HepG2 (cell line): ENCODE measurements around the gene IGDCC3. TPM values are rescaled to one million over a fixed set of nuclear protein-coding genes. Genes with fewer than 3 reads are reported as not detected.
A peak's percentile ranks its signal among the peaks of the same experiment; 100 is the strongest.

Source experiments
- ATAC-seq: fragments of 200-7000 bp; cut with Tn5 transposase; 3 replicates; pipeline ENCODE4 v1.9.1; 2020; ENCODE audit warnings: mild to moderate bottlenecking, moderate library complexity
- BruUV-seq: library from RNA; stranded (reverse); fragments of 400-500 nt; replicated peaks from 2 replicates; lab custom pipeline; 2021; lab: Mats Ljungman, UMichigan
- CTCF ChIA-PET: fragments of 300-600 bp; formaldehyde crosslinking; extraction: SDS; loops from one replicate; lab custom pipeline; 2021; ENCODE audit warnings: low total read pairs, inconsistent platforms, low intra/inter-chr PET ratio; lab: Yijun Ruan, JAX
- POLR2A ChIA-PET: fragments of 350-600 bp; sonication (Branson Sonifier 250); formaldehyde crosslinking; loops from one replicate; lab custom pipeline; 2020; ENCODE audit warnings: antibody characterized with exemption, inconsistent platforms; lab: Yijun Ruan, JAX
- DNase-seq: peaks from one replicate; pipeline ENCODE4 v3.0.0-alpha.2; 2015; ENCODE audit warnings: low spot score
- FAIRE-seq: peaks from 3 replicates; lab custom pipeline; 2011; peaks lifted over from hg19 to GRCh38; lab: Jason Lieb, UNC
- H2AFZ ChIP-seq: one replicate; pipeline ENCODE4 v1.6.1; 2011; ENCODE audit warnings: low read length, inconsistent platforms
- H3K27ac ChIP-seq: fragments of 300-600 bp; 3 replicates; pipeline ENCODE4 v1.8.0; 2011; ENCODE audit warnings: mixed run types, mild to moderate bottlenecking, mixed read lengths, low read length, inconsistent platforms; ENCODE audit not compliant: insufficient read depth; ENCODE audit errors: extremely low read length
- H3K27me3 ChIP-seq, 2 experiments: fragments of 200-600 bp in 1 of 2; 2 replicates in 1 of 2; 3 replicates in 1 of 2; pipeline versions ENCODE4 v1.6.0 to v1.8.0; 2011; ENCODE audit warnings: low read length in 2 of 2, mild to moderate bottlenecking in 2 of 2, moderate library complexity in 2 of 2, inconsistent platforms in 1 of 2; ENCODE audit not compliant: insufficient read depth in 2 of 2, control insufficient read depth in 1 of 2
- H3K36me3 ChIP-seq, 2 experiments: fragments of 200-600 bp in 1 of 2; replicated peaks in 1 of 2; 2 replicates in 1 of 2; 3 replicates in 1 of 2; pipeline versions ENCODE4 v1.5.1 to v1.8.0; 2011; ENCODE audit warnings: low read length in 2 of 2, inconsistent platforms in 1 of 2; ENCODE audit not compliant: insufficient read depth in 2 of 2, control insufficient read depth in 1 of 2
- H3K4me1 ChIP-seq: 2 replicates; pipeline ENCODE4 v1.5.1; 2012; ENCODE audit warnings: low read length, inconsistent platforms; ENCODE audit not compliant: insufficient read depth
- H3K4me2 ChIP-seq: 2 replicates; pipeline ENCODE4 v1.6.0; 2011; ENCODE audit warnings: low read depth, low read length, inconsistent platforms
- H3K4me3 ChIP-seq, 3 experiments: fragments of 200-600 bp in 1 of 3; sonication (generic), shearing (Covaris generic) in 1 of 3; replicated peaks in 1 of 3; 2 replicates each; pipeline ENCODE4 v1.5.1; 2011 to 2016; ENCODE audit warnings: low read length in 3 of 3, inconsistent platforms in 2 of 3, low read depth in 2 of 3, mild to moderate bottlenecking in 2 of 3, control low read depth in 1 of 3, mixed read lengths in 1 of 3; ENCODE audit not compliant: insufficient read depth in 1 of 3
- H3K79me2 ChIP-seq: one replicate; pipeline ENCODE4 v1.6.1; 2011; ENCODE audit warnings: low read length, inconsistent platforms; ENCODE audit not compliant: insufficient read depth
- H3K9ac ChIP-seq: 2 replicates; pipeline ENCODE4 v1.6.0; 2011; ENCODE audit warnings: mild to moderate bottlenecking, low read depth, low read length, inconsistent platforms; ENCODE audit not compliant: insufficient read depth
- H3K9me3 ChIP-seq: 2 replicates; pipeline ENCODE4 v1.5.1; 2012; ENCODE audit warnings: mild to moderate bottlenecking, low read length
- H4K20me1 ChIP-seq: 2 replicates; pipeline ENCODE4 v1.6.0; 2011; ENCODE audit warnings: inconsistent platforms, mild to moderate bottlenecking, low read length, moderate library complexity; ENCODE audit not compliant: insufficient read depth
- CBFB ChIP-seq: sonication (generic); formaldehyde crosslinking; IDR thresholded peaks from 2 replicates; pipeline ENCODE4 v1.4.0; 2020; ENCODE audit warnings: missing genetic modification reagents
- ELF4 ChIP-seq: sonication (generic); formaldehyde crosslinking; IDR thresholded peaks from 2 replicates; pipeline ENCODE4 v1.5.0; 2020; ENCODE audit warnings: missing genetic modification reagents, mild to moderate bottlenecking, moderate library complexity, borderline replicate concordance
- MNT ChIP-seq: fragments of 450-650 bp; IDR thresholded peaks from 2 replicates; pipeline ENCODE4 v1.6.1; 2016
- NR2F6 ChIP-seq, 2 experiments: IDR thresholded peaks; 2 replicates each; pipeline ENCODE4 v1.6.1; 2016; ENCODE audit warnings: antibody characterized with exemption in 1 of 2, mild to moderate bottlenecking in 1 of 2
- PHF21A ChIP-seq: sonication (generic); formaldehyde crosslinking; IDR thresholded peaks from 2 replicates; pipeline ENCODE4 v1.5.0; 2020; ENCODE audit warnings: mild to moderate bottlenecking, missing genetic modification reagents
- RXRA ChIP-seq: sonication (generic); formaldehyde crosslinking; IDR thresholded peaks from 2 replicates; pipeline ENCODE4 v1.5.1; 2020; ENCODE audit warnings: missing genetic modification reagents
- SIX4 ChIP-seq: sonication (generic); formaldehyde crosslinking; IDR thresholded peaks from 2 replicates; pipeline ENCODE4 v1.4.0; 2020; ENCODE audit warnings: missing genetic modification reagents
- TARDBP ChIP-seq: sonication (generic); formaldehyde crosslinking; IDR thresholded peaks from 2 replicates; pipeline ENCODE4 v1.8.0; 2022; ENCODE audit warnings: mild to moderate bottlenecking, missing genetic modification reagents
- U2AF2 ChIP-seq: fragments of 200-400 bp; formaldehyde crosslinking; IDR thresholded peaks from 2 replicates; pipeline ENCODE4 v1.6.1; 2017; ENCODE audit warnings: low read depth, mild to moderate bottlenecking, low read length
- ZBTB4 ChIP-seq: sonication (generic); formaldehyde crosslinking; IDR thresholded peaks from 2 replicates; pipeline ENCODE4 v1.4.0; 2020; ENCODE audit warnings: missing genetic modification reagents, mild to moderate bottlenecking, borderline replicate concordance
- ZBTB7B ChIP-seq: sonication (generic); formaldehyde crosslinking; IDR thresholded peaks from 2 replicates; pipeline ENCODE4 v1.4.0; 2020; ENCODE audit warnings: missing genetic modification reagents
- ZNF180 ChIP-seq: sonication (generic); formaldehyde crosslinking; IDR thresholded peaks from 2 replicates; pipeline ENCODE4 v1.4.0; 2020; ENCODE audit warnings: low read depth, missing genetic modification reagents, borderline replicate concordance
- ZNF225 ChIP-seq: sonication (generic); formaldehyde crosslinking; IDR thresholded peaks from 2 replicates; pipeline ENCODE4 v1.4.0; 2020; ENCODE audit warnings: mild to moderate bottlenecking, missing genetic modification reagents
- ZNF337 ChIP-seq: sonication (generic); formaldehyde crosslinking; IDR thresholded peaks from 2 replicates; pipeline ENCODE4 v1.5.1; 2020; ENCODE audit warnings: missing genetic modification reagents, low read depth, mild to moderate bottlenecking, borderline replicate concordance
- ZNF460 ChIP-seq: sonication (generic); formaldehyde crosslinking; IDR thresholded peaks from 2 replicates; pipeline ENCODE4 v1.5.1; 2020; ENCODE audit warnings: missing genetic modification reagents, mild to moderate bottlenecking, borderline replicate concordance
- ZNF543 ChIP-seq: sonication (generic); formaldehyde crosslinking; IDR thresholded peaks from 2 replicates; pipeline ENCODE4 v1.4.0; 2020; ENCODE audit warnings: mild to moderate bottlenecking, missing genetic modification reagents
- ZNF7 ChIP-seq: IDR thresholded peaks from 2 replicates; pipeline ENCODE4 v1.6.1; 2016; ENCODE audit warnings: missing biosample characterization, missing genetic modification reagents
- WGBS: methylation state at CpG from one replicate; pipeline ENCODE4 v1.1.6; 2017; ENCODE audit warnings: low lambda C conversion rate; 5-methylcytosine and 5-hydroxymethylcytosine counted together
- in situ Hi-C: cut with HindIII; loops from 2 replicates; pipeline ENCODE4 v1.10.0; 2017; ENCODE audit warnings: low pct_unique_long_range_greater_than_20kb; ENCODE audit not compliant: extremely low pct_ligation_motif_present
- intact Hi-C: fragments of 100-400 bp; cut with micrococcal nuclease; formaldehyde crosslinking; loops from one replicate; pipeline ENCODE4 v1.10.0; 2022; ENCODE audit not compliant: unreplicated experiment
- polyA plus RNA-seq, 8 experiments: library from polyadenylated mRNA; depleted of rRNA in 3 of 8; stranded (reverse) in 7 of 8; unstranded in 1 of 8; fragments of >200 nt; fragmentation: Illumina TruSeq in 4 of 8; extraction: Trizol in 4 of 8; gene quantifications; 2 replicates each; pipeline versions ENCODE4 v1.2.1 to v1.2.3, GENCODE V29; 2011 to 2016; ENCODE audit warnings: low read depth in 4 of 8, missing spikeins in 1 of 8, mixed read lengths in 1 of 8; ENCODE audit not compliant: insufficient read depth in 1 of 8
- total RNA-seq, 5 experiments: library from RNA; depleted of rRNA; stranded (reverse); fragments of >200 nt; fragmentation: Illumina TruSeq; extraction: Trizol; gene quantifications; 2 replicates each; pipeline ENCODE4 v1.2.3, GENCODE V29; 2016; ENCODE audit warnings: low read depth in 1 of 5

Gene IGDCC3
- total and polyA plus RNA-seq, 2 of the 13 experiments (the other 11 are each of a cell fraction or from before 2014, with no cell fraction given): 30.1 to 51.8 TPM

- TF ChIP-seq CBFB (CRISPR knock-in tag): no peak
Observed at GRCh38 chr15:65366122-65366892, 11.5 kb downstream of the IGDCC3 start (continued).

GRCh38 chr15:65365229-65365628 lies 12.6 kb downstream of the IGDCC3 start:
- Histone ChIP-seq H3K4me2 (0 out of 2 replicates have a peak overlapping the region, but pooled peaks have one; percentile 25), H2AFZ (no peak overlapping the region), H4K20me1 (no peaks in the 10 kb centered on the region), H3K27me3 (no peaks in the 10 kb centered on the region), H3K79me2 (peaks cover 29% of the 10 kb centered on the region), H3K4me3 (no peak overlapping the region), H3K27ac (peak overlapping the region; percentile 54), H3K4me1 (peaks cover 59% of the 10 kb centered on the region), H3K9me3 (no peaks in the 10 kb centered on the region), H3K36me3 (peaks cover 2 to 25% of the 10 kb centered on the region in 2 experiments; a peak in 3 of 5 replicates), H3K9ac (0 out of 2 replicates have a peak overlapping the region, but pooled peaks have one; percentile 7)
- BruUV-seq: no TSS peak
- DNase-seq: peak; percentile 56
- FAIRE-seq: peak; percentile 28
- intact Hi-C loops: no loop called here
- POLR2A ChIA-PET: no interaction called here
- in situ Hi-C loops: no loop called here
- peak; percentile 84 for ATAC-seq
- CTCF ChIA-PET: no interaction called here
- 90% methylated on average over 2 of the region's 2 CpGs for WGBS
- TF ChIP-seq ZNF543 (CRISPR knock-in tag): no peak
- TF ChIP-seq ZBTB4 (CRISPR knock-in tag): no peak
- TF ChIP-seq ZNF225 (CRISPR knock-in tag): no peak
- TF ChIP-seq ZNF180 (CRISPR knock-in tag): no peak
- no peak for TF ChIP-seq NR2F6 (IDR thresholded peaks at IDR 0.05)
- TF ChIP-seq NR2F6 (CRISPR knock-in tag; IDR thresholded peaks at IDR 0.05): peak; percentile 43; the same call in 1 of the 2 replicates
- TF ChIP-seq ZBTB7B (CRISPR knock-in tag): peak; percentile 81; the same call in 1 of the 2 replicates
- TF ChIP-seq SIX4 (CRISPR knock-in tag): peak; percentile 96
- no peak for TF ChIP-seq ZNF337 (CRISPR knock-in tag)
- TF ChIP-seq TARDBP (CRISPR knock-in tag): 0 out of 2 replicates have a peak, but pooled peaks have one; percentile 40
- TF ChIP-seq PHF21A: peak; percentile 61; the same call in 1 of the 2 replicates
- TF ChIP-seq MNT: no peak
- no peak for TF ChIP-seq ZNF460 (CRISPR knock-in tag)
- TF ChIP-seq ELF4: no peak
- TF ChIP-seq ZNF7 (CRISPR knock-in tag): no peak
- no peak for TF ChIP-seq U2AF2
- peak; percentile 20; the same call in 1 of the 2 replicates for TF ChIP-seq RXRA
